Regular cardiac myocyte (primary cell): ENCODE data around the gene TIGD6. TPM values are rescaled to one million over a fixed set of nuclear protein-coding genes. Genes with fewer than 3 reads are reported as not detected.

Experiments
- total RNA-seq: library from RNA; depleted of rRNA; stranded (reverse); fragments of >200 nt; gene quantifications from 2 replicates; pipeline ENCODE4 v1.2.3, GENCODE V29; 2014

The TIGD6 gene
- 6.7 and 6.8 TPM in 2 replicates for total RNA-seq

GRCh38 chr5:150000256-150000989 is at the start of gene TIGD6, which contains the start of gene HMGXB3:
Gene TIGD6 (minus strand): TSS chr5:150000654. CDS start chr5:149996348, 4,306 bp downstream.
Gene HMGXB3 (plus strand): TSS chr5:150000739. CDS start chr5:150004853, 4,114 bp downstream.

GRCh38 chr5:149960272-149961185 is 39.9 kb downstream of the TIGD6 start, which contains the start of gene SLC26A2:
Gene SLC26A2 (plus strand): TSS chr5:149960758. CDS start chr5:149977653, 16,895 bp downstream.

GRCh38 chr5:149944666-149945065 is 55.8 kb downstream of the TIGD6 start, which contains the start of gene PDE6A:
Gene PDE6A (minus strand): TSS chr5:149944793. CDS start chr5:149944673, 120 bp downstream.

Other genes with a start within 250 kb of the TIGD6 start
- not detected in 2 replicates for gene PDE6A, start 55.9 kb downstream of the TIGD6 start, total RNA-seq
- gene SLC26A2, start 39.9 kb downstream of the TIGD6 start, total RNA-seq: 18.0 and 19.4 TPM in 2 replicates
- gene HMGXB3, start 85 bp upstream of the TIGD6 start, total RNA-seq: 33.8 and 40.6 TPM in 2 replicates
- 0.56 and 0.58 TPM in 2 replicates for gene CSF1R, start 85.9 kb upstream of the TIGD6 start, total RNA-seq
- 97.2 and 197 TPM in 2 replicates for gene PDGFRB, start 155.2 kb upstream of the TIGD6 start, total RNA-seq
- 0.38 and 0.56 TPM in 2 replicates for gene CDX1, start 166.1 kb upstream of the TIGD6 start, total RNA-seq
- under 0.01 TPM in 2 replicates for gene SLC6A7, start 189.4 kb upstream of the TIGD6 start, total RNA-seq